SIG-M5 treated with dmso at 0.1 percent for 504 hours (cell line): ENCODE results near the gene ANKRD34A.

Experiments
- DNase-seq: peaks from one replicate; lab custom pipeline; 2025; ENCODE audit not compliant: unreplicated experiment; lab: John Stamatoyannopoulos, UW

ANKRD34A gene

GRCh38 chr1:145964328-145965118 lies at the start of gene ANKRD34A, which contains the start of gene POLR3GL:
TSS of gene ANKRD34A (minus strand) at chr1:145964575. CDS start at chr1:145961759, 2,816 bp downstream.
TSS of gene POLR3GL (plus strand) at chr1:145964690. CDS start at chr1:145974866, 10,176 bp downstream.
- peak; percentile 98 for DNase-seq

GRCh38 chr1:146013559-146013922 lies 49.2 kb upstream of the ANKRD34A start:
- no peak for DNase-seq

DNA sequence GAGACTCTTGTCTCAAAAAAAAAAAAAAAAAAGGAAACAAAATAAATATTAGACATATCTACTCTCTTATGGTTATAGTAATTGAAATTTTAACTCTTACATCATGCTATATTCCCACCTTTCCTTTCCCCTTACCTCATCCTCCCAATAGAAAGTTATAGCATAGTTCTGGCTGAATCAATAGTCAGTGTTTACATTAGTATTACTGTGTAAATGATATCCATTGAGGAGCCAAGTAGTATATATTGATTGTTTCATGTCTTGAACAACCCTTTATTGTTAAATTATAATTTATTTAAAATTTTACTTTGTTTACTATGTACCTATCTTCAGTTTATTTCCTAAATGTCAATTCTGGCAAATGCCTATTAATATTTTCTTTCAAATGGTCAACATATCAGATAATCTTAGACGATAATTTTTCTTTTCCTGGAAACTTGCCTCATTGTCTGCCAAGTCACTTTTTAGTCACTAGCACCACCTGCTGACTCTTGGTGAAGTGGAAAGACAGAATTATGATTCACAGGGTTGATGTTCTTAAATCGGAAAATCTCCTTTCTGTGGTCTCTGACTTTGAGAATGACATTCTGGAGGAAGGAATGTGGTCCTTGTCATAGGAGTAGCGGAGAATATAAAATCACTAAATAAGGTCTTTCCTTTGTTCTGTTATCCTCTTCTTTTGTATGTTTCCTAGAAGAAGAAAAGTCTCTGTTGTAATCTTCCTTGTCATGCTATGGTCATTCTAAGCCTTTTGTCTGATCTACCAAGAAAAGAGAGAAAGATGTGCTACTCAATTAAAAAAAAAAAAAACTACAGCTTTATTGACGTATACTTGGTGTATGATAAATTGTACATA lies 48.6 kb upstream of the ANKRD34A start:
- peak; percentile 88 for DNase-seq

DNA sequence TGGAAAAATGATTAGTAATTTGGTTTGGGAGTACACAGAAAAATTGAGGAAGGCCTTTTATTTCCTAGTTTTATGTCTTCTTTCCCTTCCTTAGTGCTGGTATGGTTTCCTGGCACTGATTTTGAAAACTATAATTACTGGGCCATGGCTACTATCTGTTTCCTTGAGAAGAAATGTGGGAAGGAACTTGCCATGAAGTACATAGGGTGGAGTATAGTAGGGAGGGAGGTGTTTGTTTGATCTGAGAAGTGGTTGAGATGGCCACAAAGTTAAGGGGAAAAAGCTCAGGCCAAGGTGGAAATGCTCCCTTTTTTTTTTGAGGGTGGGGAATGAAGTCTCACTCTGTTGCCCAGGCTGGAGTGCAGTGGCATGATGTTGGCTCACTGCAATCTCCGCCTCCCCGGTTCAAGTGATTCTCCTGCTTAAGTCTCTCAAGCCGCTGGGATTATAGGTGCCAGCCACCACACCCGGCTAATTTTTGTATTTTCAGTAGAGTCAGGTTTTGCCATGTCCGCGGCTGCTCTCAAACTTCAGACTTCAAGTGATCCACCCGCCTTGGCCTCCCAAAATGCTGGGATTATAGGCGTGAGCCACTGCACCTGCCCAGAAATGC lies 45.9 kb upstream of the ANKRD34A start:
- DNase-seq: no peak

- DNase-seq: no peak
These were observed 43.2 kb upstream of the ANKRD34A start for GRCh38 chr1:146007489-146008133.

DNA sequence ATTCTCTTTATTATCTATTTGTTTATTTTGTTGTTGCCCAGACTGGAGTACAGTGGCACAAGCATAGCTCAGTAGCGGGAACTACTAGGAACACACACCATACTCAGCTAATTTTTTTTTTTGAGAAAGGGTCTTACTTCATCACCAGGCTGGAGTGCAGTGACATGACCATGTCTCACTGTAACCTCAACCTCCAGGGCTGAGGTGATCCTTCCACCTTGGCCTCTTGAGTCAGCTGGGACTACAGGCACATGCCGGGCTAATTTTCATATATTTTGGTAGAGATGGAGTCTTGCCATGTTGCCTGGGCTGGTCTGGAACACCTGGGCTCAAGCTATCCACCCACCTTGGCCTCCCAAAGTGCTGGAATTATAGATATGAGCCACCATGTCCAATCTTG lies 37.3 kb upstream of the ANKRD34A start:
- DNase-seq: no peak

- no peak for DNase-seq
These were observed 35.1 kb upstream of the ANKRD34A start for GRCh38 chr1:145999321-146000024.

DNA sequence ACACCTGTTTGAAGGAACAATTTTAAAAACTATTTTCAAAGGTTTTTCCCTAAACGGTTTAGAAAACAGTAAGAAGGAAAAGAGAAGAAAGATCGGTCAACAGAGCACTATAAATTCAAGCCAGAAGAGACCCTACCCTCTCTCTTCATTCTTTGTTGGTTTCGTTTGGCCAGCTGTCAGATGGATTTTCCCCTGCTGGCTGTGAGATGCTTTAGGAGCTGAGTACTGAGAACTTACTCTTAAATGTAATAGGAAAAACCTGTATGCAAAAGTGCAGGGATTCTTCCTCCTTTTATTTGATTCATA lies 33.3 kb upstream of the ANKRD34A start:
- no peak for DNase-seq

DNA sequence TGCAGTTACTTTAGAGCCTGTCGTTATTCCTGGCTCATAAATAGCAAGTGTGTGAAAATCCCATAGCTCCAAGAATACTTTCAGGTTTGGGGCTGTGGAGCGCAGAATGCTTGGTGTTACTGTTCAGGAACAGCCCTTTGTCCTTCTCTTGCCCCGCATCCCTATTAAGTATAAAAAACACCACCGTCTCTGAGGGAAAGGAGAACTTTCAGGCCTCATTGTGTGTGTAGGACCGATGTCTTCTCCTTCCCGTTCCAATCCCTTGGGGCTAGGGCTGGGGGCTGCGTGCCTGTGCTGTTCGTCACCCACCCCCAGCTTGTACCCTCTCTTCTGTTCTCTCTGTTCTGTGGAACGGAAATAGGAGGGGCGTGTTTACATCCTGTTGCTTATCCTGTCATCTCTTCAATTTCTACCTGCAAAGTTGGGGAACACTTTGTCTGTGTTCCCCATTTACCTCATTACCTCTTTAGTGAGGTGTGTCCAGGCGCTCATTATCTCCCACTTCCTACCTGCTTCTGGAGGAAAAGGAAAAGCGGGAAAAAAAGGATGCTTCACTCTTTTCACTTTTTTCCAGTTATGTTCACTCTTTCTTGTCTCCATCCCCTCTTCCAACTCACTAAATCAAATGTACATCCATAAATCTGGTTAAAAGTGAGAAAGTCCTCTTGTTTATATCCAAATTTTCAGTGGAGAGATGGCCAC lies 32.8 kb upstream of the ANKRD34A start:
- peak; percentile 65 for DNase-seq

- DNase-seq: peak; percentile 100
These were observed 32.1 kb upstream of the ANKRD34A start, which contains the start of gene TXNIP for GRCh38 chr1:145996433-145997015. TSS of gene TXNIP (minus strand) at chr1:145996579. CDS start at chr1:145996266, 313 bp downstream.

DNA sequence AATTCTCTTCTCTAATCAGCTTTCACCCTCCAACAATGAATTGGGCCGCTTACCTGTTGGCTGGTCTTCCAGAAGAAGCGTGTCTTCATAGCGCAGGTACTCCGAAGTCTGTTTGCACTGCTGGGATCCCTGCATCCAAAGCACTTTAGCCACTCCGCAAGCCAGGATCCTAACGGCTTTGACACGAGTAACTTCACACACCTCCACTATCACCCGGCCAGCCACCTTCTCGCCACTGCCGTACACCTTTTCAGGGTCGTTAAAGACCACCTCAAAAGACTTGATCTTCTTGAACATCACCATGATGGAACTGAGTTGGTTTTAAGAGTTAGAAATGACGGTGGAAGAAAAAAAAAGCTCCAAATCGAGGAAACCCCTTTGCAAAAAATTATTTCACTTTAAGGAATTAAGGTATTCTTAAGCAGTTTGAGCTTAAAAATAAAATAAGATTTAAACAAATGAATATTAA lies 31.6 kb upstream of the ANKRD34A start:
- DNase-seq: no peak

- peak; percentile 49 for DNase-seq
These were observed 30.9 kb upstream of the ANKRD34A start for GRCh38 chr1:145995148-145995881.

- peak; percentile 40 for DNase-seq
These were observed 30.2 kb upstream of the ANKRD34A start for GRCh38 chr1:145994391-145995120.

DNA sequence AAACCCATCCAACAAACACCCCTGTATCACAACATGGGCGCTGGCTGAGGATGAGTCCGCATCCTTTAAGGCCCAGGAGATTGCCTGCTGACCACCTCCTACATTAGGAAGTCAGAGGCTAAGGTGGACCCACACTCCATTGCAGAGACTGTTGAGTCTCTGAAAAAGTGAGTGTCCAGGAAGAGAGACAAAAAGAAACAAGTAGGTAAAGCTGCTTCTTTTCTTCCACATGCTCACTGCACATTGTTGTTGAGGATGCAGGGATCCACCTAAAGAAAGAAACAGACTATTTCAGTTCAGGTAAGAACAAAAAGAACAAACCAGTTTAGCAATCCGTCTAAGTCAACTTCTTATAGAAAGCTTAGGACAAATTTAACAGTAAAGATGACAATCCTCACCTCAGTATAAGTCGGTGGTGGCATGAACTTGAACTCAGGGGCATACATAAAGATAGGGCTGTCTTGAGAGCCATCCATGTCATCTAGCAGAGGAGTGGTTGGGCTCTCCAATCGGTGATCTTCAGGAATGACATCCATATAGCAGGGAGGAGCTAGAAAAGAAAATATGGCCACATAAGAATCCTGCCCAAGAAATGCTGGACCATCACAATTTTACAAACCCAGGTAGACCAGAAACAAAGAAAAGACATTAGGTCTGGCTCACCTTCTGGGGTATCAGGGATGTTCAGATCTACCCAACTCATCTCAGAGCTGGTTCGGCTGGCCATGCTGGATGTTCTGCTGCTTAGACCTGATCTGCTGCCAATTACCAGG lies 29.4 kb upstream of the ANKRD34A start:
- DNase-seq: no peak

DNA sequence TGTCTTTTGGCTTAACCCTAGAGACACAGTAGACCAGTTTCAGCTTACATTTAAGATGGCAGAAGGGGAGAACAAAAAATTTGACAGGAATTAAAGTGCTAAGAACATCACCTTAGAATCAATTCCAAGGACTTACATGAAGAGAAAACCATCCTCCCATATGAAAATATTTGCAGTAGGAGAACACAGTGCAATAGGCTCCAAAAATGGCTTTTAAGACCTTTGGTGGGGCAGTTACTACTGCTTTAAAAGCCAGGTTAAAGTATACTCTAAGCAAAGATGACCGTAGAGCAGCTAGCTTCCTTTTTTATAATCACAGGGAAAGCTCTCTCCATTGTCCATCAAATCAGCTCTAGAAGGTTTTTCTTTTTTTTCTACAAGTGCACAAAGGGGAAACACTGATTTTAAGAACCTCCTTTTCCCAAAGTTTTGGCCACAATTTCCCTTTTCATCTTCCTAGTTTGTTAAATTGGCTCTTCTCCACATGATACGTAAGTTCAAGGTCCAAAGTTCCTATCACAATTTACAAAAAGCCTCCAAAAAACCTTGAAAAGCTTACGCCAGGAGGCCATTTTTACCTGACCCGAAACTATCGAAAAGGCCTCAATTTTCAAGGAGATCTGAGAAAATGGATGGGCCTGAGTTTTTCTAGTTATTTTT lies 28.7 kb upstream of the ANKRD34A start:
- DNase-seq: no peak

- DNase-seq: no peak
These were observed 28.1 kb upstream of the ANKRD34A start for GRCh38 chr1:145992502-145992936.
